CD14-positive monocyte (primary cell): ENCODE measurements around the gene PIGV. TPM values are rescaled to one million over a fixed set of nuclear protein-coding genes. Genes with fewer than 3 reads are reported as not detected.
"Not testable (repeated sequence)": the region's sequence is repeated elsewhere in the genome, so short reads cannot be mapped to it uniquely, and the experiment has no call there.

Source experiments
- DNase-seq, 3 donors: peaks; one replicate each; pipeline ENCODE4 v3.0.0-alpha.2; 2011 to 2022
- H2AFZ ChIP-seq: 2 replicates; pipeline ENCODE4 v1.6.0; 2012; ENCODE audit warnings: mild to moderate bottlenecking, low read depth, low read length, inconsistent platforms; ENCODE audit not compliant: insufficient read depth, poor library complexity, severe bottlenecking
- H3K27ac ChIP-seq, 2 donors: 1 replicate in 1 of 2; 2 replicates in 1 of 2; pipeline ENCODE4 v1.5.1; 2012 to 2013; ENCODE audit warnings: low read length in 2 of 2, control low read depth in 1 of 2, inconsistent platforms in 1 of 2, low read depth in 1 of 2, mild to moderate bottlenecking in 1 of 2
- H3K27me3 ChIP-seq, 2 donors: one replicate each; pipeline versions ENCODE4 v1.6.0 to v1.6.1; 2011 to 2013; ENCODE audit warnings: low read length in 2 of 2; ENCODE audit not compliant: control insufficient read depth in 2 of 2, insufficient read depth in 2 of 2
- H3K36me3 ChIP-seq, 2 donors: replicated peaks in 1 of 2; 1 replicate in 1 of 2; 2 replicates in 1 of 2; pipeline versions ENCODE4 v1.5.1 to v1.6.1; 2012 to 2013; ENCODE audit warnings: low read length in 2 of 2, control low read depth in 1 of 2, inconsistent platforms in 1 of 2, mild to moderate bottlenecking in 1 of 2; ENCODE audit not compliant: insufficient read depth in 2 of 2, control insufficient read depth in 1 of 2
- H3K4me1 ChIP-seq, 2 donors: 1 replicate in 1 of 2; 2 replicates in 1 of 2; pipeline versions ENCODE4 v1.5.1 to v1.6.1; 2012 to 2013; ENCODE audit warnings: low read length in 2 of 2, control low read depth in 1 of 2, inconsistent platforms in 1 of 2, mild to moderate bottlenecking in 1 of 2, moderate library complexity in 1 of 2; ENCODE audit not compliant: insufficient read depth in 2 of 2, control insufficient read depth in 1 of 2
- H3K4me2 ChIP-seq: replicated peaks from 2 replicates; pipeline ENCODE3; 2012; ENCODE audit warnings: low read length, moderate library complexity, mild to moderate bottlenecking; ENCODE audit not compliant: poor library complexity, severe bottlenecking; ENCODE audit errors: extremely low read depth
- H3K4me3 ChIP-seq, 3 experiments: fragments of 200-600 bp in 1 of 3; sonication (generic) in 1 of 3; replicated peaks in 1 of 3; 1 replicate in 2 of 3; 2 replicates in 1 of 3; pipeline ENCODE4 v1.5.1; 2011 to 2013; ENCODE audit warnings: low read length in 3 of 3, mild to moderate bottlenecking in 3 of 3, control low read depth in 2 of 3, low read depth in 2 of 3, inconsistent platforms in 1 of 3, moderate library complexity in 1 of 3
- H3K79me2 ChIP-seq: 2 replicates; pipeline ENCODE4 v1.6.0; 2012; ENCODE audit warnings: mild to moderate bottlenecking, control low read depth, inconsistent platforms, low read length, moderate library complexity; ENCODE audit not compliant: insufficient read depth
- H3K9ac ChIP-seq: 2 replicates; pipeline ENCODE4 v1.6.0; 2017; ENCODE audit warnings: low read length, mild to moderate bottlenecking; ENCODE audit not compliant: insufficient read depth, poor library complexity, severe bottlenecking
- H3K9me3 ChIP-seq, 2 donors: replicated peaks in 1 of 2; 1 replicate in 1 of 2; 2 replicates in 1 of 2; pipeline versions ENCODE4 v1.5.1 to v1.6.1; 2012 to 2013; ENCODE audit warnings: low read length in 2 of 2, control low read depth in 1 of 2; ENCODE audit not compliant: control insufficient read depth in 1 of 2, insufficient read depth in 1 of 2
- H4K20me1 ChIP-seq: 2 replicates; pipeline ENCODE4 v1.6.0; 2012; ENCODE audit warnings: mild to moderate bottlenecking, low read length, control low read depth, moderate library complexity; ENCODE audit not compliant: insufficient read depth
- H3K27ac Mint-ChIP-seq, 7 donors: one replicate each; pipeline ENCODE4 v1.8.0; 2020; ENCODE audit warnings: mild to moderate bottlenecking in 7 of 7, mixed read lengths in 7 of 7, moderate library complexity in 6 of 7, inconsistent platforms in 2 of 7
- H3K27me3 Mint-ChIP-seq, 3 donors: one replicate each; pipeline ENCODE4 v1.8.0; 2021 to 2022; ENCODE audit warnings: low read depth in 3 of 3, mild to moderate bottlenecking in 3 of 3, mixed read lengths in 3 of 3, moderate library complexity in 3 of 3, inconsistent platforms in 1 of 3
- H3K36me3 Mint-ChIP-seq, 2 donors: one replicate each; pipeline ENCODE4 v1.8.0; 2020; ENCODE audit warnings: mixed read lengths in 2 of 2, inconsistent platforms in 1 of 2, mild to moderate bottlenecking in 1 of 2
- H3K4me1 Mint-ChIP-seq: one replicate; pipeline ENCODE4 v1.8.0; 2020; ENCODE audit warnings: mild to moderate bottlenecking, mixed read lengths
- H3K4me3 Mint-ChIP-seq, 2 donors: one replicate each; pipeline ENCODE4 v1.8.0; 2020; ENCODE audit warnings: mild to moderate bottlenecking in 2 of 2, mixed read lengths in 2 of 2, moderate library complexity in 1 of 2
- H3K9me3 Mint-ChIP-seq, 7 donors: one replicate each; pipeline ENCODE4 v1.8.0; 2020 to 2022; ENCODE audit warnings: mixed read lengths in 7 of 7, mild to moderate bottlenecking in 6 of 7, moderate library complexity in 6 of 7, inconsistent platforms in 2 of 7
- WGBS: methylation state at CpG from one replicate; pipeline ENCODE4 v1.1.5; 2013; ENCODE audit warnings: missing lambda C conversion rate; ENCODE audit not compliant: insufficient coverage; 5-methylcytosine and 5-hydroxymethylcytosine counted together
- intact Hi-C, 2 donors: fragments of 100-400 bp; cut with micrococcal nuclease; formaldehyde crosslinking; loops; one replicate each; pipeline versions ENCODE4 v1.15.0 to v1.15.1; 2023
- polyA plus RNA-seq, 3 donors: library from polyadenylated mRNA; depleted of rRNA in 1 of 3; unstranded in 2 of 3; stranded (reverse) in 1 of 3; fragments of 300-500 nt in 2 of 3; fragments of >200 nt in 1 of 3; fragmentation: Illumina TruSeq in 2 of 3; gene quantifications; 1 replicate in 2 of 3; 2 replicates in 1 of 3; pipeline ENCODE4 v1.2.3, GENCODE V29; 2012 to 2021
- TF ChIP-seq, protein P1 (sequence below): fragments of 200-600 bp; IDR thresholded peaks from one replicate; pipeline ENCODE4 v1.8.0; 2022; ENCODE audit warnings: antibody characterized with exemption, mild to moderate bottlenecking

PIGV gene
- polyA plus RNA-seq, 3 donors = 5.7 to 9.5 (median 8.3) TPM

DNA sequence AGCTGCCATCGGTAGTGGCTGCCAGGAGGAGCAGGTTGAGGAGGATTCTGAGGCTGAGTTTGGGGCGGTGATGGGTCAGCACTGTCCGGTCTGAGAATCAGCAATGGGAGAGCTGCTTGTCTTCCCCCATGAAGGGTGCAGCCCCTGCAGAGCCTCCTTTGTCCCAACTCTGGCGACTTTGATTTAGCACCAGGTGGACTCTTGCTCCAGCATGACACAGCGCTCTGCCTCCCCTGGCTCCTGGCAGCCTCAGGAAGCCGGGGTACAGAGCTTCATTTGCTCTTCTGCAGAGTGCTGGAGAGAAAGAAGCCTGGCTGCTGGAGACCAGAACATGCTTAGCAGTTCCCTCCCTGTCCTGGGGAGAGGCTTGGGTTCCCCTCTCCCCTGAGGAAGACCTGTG lies 52.0 kb downstream of the PIGV start:
- 74% methylated on average over 6 of the region's 6 CpGs for WGBS

DNA sequence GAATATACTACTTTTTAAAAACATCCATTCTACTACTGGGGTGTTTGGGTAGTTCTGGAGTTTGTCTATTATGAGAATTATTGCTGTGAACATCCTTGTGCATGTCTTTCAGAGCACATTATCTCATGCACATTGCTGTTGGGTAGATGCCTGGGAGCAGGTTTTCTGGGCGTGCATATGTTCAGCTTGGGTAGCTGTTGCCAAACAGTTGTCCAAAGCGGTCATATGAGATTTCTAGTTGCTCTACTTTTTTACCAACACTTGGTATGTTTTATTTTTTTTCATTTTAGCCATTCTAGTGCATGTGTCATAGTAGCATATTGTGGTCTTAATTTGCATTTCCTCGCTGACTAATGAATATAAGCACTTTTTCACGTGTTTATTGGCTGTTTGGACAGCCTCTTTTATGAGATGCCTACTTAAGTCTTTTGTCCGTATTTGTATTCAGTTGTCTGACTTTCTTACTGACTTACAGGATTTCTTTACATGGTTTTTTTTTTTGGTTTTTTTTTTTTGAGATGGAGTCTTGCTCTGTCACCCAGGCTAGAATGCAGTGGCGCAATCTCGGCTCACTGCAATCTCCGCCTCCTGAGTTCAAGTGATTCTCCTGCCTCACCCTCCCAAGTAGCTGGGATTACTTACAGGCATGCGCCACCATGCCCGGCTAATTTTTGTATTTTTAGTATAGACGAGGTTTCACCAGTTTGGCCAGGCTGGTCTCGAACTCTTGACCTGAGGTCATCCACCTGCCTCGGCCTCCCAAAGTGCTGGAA lies 56.9 kb downstream of the PIGV start:
- WGBS = 60% methylated on average over 2 of the region's 13 CpGs
- Histone ChIP-seq H3K27ac (no peak overlapping the region), H3K27me3 (no peaks in the 10 kb centered on the region), H3K9me3 (no peaks in the 10 kb centered on the region), H2AFZ (no peak overlapping the region), H3K4me3 (no peak overlapping the region), H3K4me2 (no peak overlapping the region), H3K79me2 (no peaks in the 10 kb centered on the region), H4K20me1 (peaks cover 14% of the 10 kb centered on the region), H3K9ac (no peak overlapping the region), H3K36me3 (peaks cover 47 to 79% of the 10 kb centered on the region in 2 donors), H3K4me1 (no peaks in the 10 kb centered on the region)
- peaks cover 0 to 2% (median 2%) of the 10 kb centered on the region in 3 donors for H3K27me3 Mint-ChIP-seq
- H3K36me3 Mint-ChIP-seq = peaks cover 52 to 77% of the 10 kb centered on the region in 2 donors
- intact Hi-C loops = no loop called here
- peak overlapping the region in 3 of 7 donors; percentile 25 to 77 (median 42) for H3K27ac Mint-ChIP-seq
- no peak overlapping the region for H3K4me3 Mint-ChIP-seq
- no peaks in the 10 kb centered on the region for H3K9me3 Mint-ChIP-seq
- no peak for DNase-seq
- TF ChIP-seq, protein P1, sequence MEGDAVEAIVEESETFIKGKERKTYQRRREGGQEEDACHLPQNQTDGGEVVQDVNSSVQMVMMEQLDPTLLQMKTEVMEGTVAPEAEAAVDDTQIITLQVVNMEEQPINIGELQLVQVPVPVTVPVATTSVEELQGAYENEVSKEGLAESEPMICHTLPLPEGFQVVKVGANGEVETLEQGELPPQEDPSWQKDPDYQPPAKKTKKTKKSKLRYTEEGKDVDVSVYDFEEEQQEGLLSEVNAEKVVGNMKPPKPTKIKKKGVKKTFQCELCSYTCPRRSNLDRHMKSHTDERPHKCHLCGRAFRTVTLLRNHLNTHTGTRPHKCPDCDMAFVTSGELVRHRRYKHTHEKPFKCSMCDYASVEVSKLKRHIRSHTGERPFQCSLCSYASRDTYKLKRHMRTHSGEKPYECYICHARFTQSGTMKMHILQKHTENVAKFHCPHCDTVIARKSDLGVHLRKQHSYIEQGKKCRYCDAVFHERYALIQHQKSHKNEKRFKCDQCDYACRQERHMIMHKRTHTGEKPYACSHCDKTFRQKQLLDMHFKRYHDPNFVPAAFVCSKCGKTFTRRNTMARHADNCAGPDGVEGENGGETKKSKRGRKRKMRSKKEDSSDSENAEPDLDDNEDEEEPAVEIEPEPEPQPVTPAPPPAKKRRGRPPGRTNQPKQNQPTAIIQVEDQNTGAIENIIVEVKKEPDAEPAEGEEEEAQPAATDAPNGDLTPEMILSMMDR = no peak
- H3K4me1 Mint-ChIP-seq = peaks cover 5% of the 10 kb centered on the region

More for the DNA sequence above, 52.0 kb downstream of the PIGV start:
- Mint-ChIP-seq H3K36me3 (peaks cover 52 to 79% of the 10 kb centered on the region in 2 donors), H3K27ac (peak overlapping the region in 1 of 7 donors; percentile 25), H3K4me3 (no peak overlapping the region), H3K9me3 (peaks cover 0 to 2% (median 0%) of the 10 kb centered on the region in 7 donors), H3K27me3 (peaks cover 0 to 5% (median 2%) of the 10 kb centered on the region in 3 donors), H3K4me1 (peaks cover 5% of the 10 kb centered on the region)
- H2AFZ ChIP-seq = no peak overlapping the region
- TF ChIP-seq, protein P1 = no peak
- H4K20me1 ChIP-seq = peaks cover 30% of the 10 kb centered on the region
- peaks cover 51 to 81% of the 10 kb centered on the region in 2 donors for H3K36me3 ChIP-seq
- H3K27ac ChIP-seq = no peak overlapping the region
- H3K79me2 ChIP-seq = no peaks in the 10 kb centered on the region
- H3K4me1 ChIP-seq = no peaks in the 10 kb centered on the region
- H3K27me3 ChIP-seq = no peaks in the 10 kb centered on the region
- intact Hi-C loops = no loop called here
- no peak for DNase-seq
- no peak overlapping the region for H3K4me3 ChIP-seq
- H3K4me2 ChIP-seq = no peak overlapping the region
- H3K9ac ChIP-seq = no peak overlapping the region
- no peaks in the 10 kb centered on the region for H3K9me3 ChIP-seq

DNA sequence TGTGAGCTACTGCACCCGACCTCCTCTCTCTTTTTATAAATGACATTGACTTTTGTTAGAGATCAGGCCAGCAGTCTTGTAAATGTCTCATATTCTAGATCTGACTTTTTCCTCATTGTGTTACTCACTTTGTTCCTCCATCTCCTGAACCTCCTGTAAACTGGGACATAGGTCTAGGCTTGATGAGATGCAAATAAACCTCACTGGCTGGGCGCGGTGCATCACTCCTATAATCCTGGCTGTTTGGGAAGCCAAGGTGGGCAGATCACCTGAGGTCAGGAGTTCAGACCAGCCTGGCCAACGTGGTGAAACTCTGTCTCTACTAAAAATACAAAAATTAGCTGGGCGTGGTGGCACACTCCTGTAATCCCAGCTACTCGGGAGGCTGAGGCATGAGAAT lies 60.1 kb downstream of the PIGV start:
- H3K4me3 Mint-ChIP-seq, H3K4me3 ChIP-seq, H2AFZ ChIP-seq, H3K9ac ChIP-seq, H4K20me1 ChIP-seq, H3K4me1 ChIP-seq, H3K79me2 ChIP-seq, H3K4me2 ChIP-seq, H3K27me3 Mint-ChIP-seq, H3K27ac ChIP-seq, DNase-seq, intact Hi-C loops, H3K4me1 Mint-ChIP-seq, H3K27me3 ChIP-seq, H3K9me3 ChIP-seq, H3K9me3 Mint-ChIP-seq: not testable (repeated sequence)
- WGBS = 98% methylated on average over 5 of the region's 6 CpGs
- H3K36me3 ChIP-seq = peaks cover 60 to 81% of the 10 kb centered on the region in 2 donors
- Mint-ChIP-seq H3K27ac (peak overlapping the region in 1 of 7 donors; percentile 72), H3K36me3 (peaks cover 69 to 86% of the 10 kb centered on the region in 2 donors)
